Endothelial cell (in vitro differentiated cells): ENCODE measurements around the gene TBL1X. TPM values are rescaled to one million over a fixed set of nuclear protein-coding genes. Genes with fewer than 3 reads are reported as not detected.

ENCODE experiments used
- DNase-seq: peaks from one replicate; pipeline ENCODE4 v3.0.0; 2021; ENCODE audit warnings: low spot score
- H3K27ac Mint-ChIP-seq: one replicate; pipeline ENCODE4 v1.8.0; 2021; ENCODE audit warnings: mixed read lengths, inconsistent platforms; ENCODE audit not compliant: unreplicated experiment
- H3K27me3 Mint-ChIP-seq: one replicate; pipeline ENCODE4 v1.8.0; 2021; ENCODE audit warnings: mild to moderate bottlenecking, moderate library complexity, mixed read lengths, inconsistent platforms; ENCODE audit not compliant: unreplicated experiment
- H3K36me3 Mint-ChIP-seq: one replicate; pipeline ENCODE4 v1.8.0; 2021; ENCODE audit warnings: mild to moderate bottlenecking, low read depth, mixed read lengths, inconsistent platforms; ENCODE audit not compliant: unreplicated experiment
- H3K4me1 Mint-ChIP-seq: one replicate; pipeline ENCODE4 v1.8.0; 2021; ENCODE audit warnings: mild to moderate bottlenecking, mixed read lengths, inconsistent platforms; ENCODE audit not compliant: unreplicated experiment
- H3K4me3 Mint-ChIP-seq: one replicate; pipeline ENCODE4 v1.8.0; 2021; ENCODE audit warnings: mild to moderate bottlenecking, mixed read lengths, inconsistent platforms; ENCODE audit not compliant: unreplicated experiment
- H3K9me3 Mint-ChIP-seq: one replicate; pipeline ENCODE4 v1.8.0; 2021; ENCODE audit warnings: mixed read lengths, inconsistent platforms; ENCODE audit not compliant: unreplicated experiment
- CTCF ChIP-seq: fragments of 200-600 bp; sonication (generic); IDR thresholded peaks from one replicate; pipeline ENCODE4 v1.5.0; 2021; ENCODE audit warnings: antibody characterized with exemption; ENCODE audit not compliant: unreplicated experiment
- total RNA-seq: library from RNA; stranded (reverse); fragmentation: NEBNext Ultra II Directional; extraction: Animal tissue kit (Norgen Biotek cat#: 25700); gene quantifications from one replicate; pipeline ENCODE4 v1.2.1, GENCODE V29; 2021; ENCODE audit not compliant: unreplicated experiment

TBL1X gene
- total RNA-seq, 1 donor from 2014 or later = 19.4 TPM

- DNase-seq = no peak
- no peaks in the 10 kb centered on the region for H3K9me3 Mint-ChIP-seq
- peak overlapping the region; percentile 57 for H3K27ac Mint-ChIP-seq
- no peak overlapping the region for H3K4me3 Mint-ChIP-seq
- peaks cover 24% of the 10 kb centered on the region for H3K4me1 Mint-ChIP-seq
- H3K27me3 Mint-ChIP-seq = peaks cover 7% of the 10 kb centered on the region
- TF ChIP-seq CTCF = no peak
- no peaks in the 10 kb centered on the region for H3K36me3 Mint-ChIP-seq
These were observed 305.5 kb downstream of the TBL1X start for GRCh38 chrX:9770319-9770718.

GRCh38 chrX:9772943-9773342 lies 308.1 kb downstream of the TBL1X start:
- Mint-ChIP-seq H3K4me1 (peaks cover 15% of the 10 kb centered on the region), H3K9me3 (no peaks in the 10 kb centered on the region), H3K4me3 (no peak overlapping the region), H3K27ac (no peak overlapping the region), H3K36me3 (no peaks in the 10 kb centered on the region), H3K27me3 (peaks cover 5% of the 10 kb centered on the region)
- DNase-seq = no peak
- no peak for TF ChIP-seq CTCF

- H3K4me1 Mint-ChIP-seq = peaks cover 13% of the 10 kb centered on the region
- H3K9me3 Mint-ChIP-seq = no peaks in the 10 kb centered on the region
- no peaks in the 10 kb centered on the region for H3K27me3 Mint-ChIP-seq
- H3K4me3 Mint-ChIP-seq = no peak overlapping the region
- no peak for DNase-seq
- no peak for TF ChIP-seq CTCF
- H3K27ac Mint-ChIP-seq = no peak overlapping the region
- no peaks in the 10 kb centered on the region for H3K36me3 Mint-ChIP-seq
These were observed 311.1 kb downstream of the TBL1X start for GRCh38 chrX:9775930-9776329.

- no peak for DNase-seq
- Mint-ChIP-seq H3K4me3 (no peak overlapping the region), H3K36me3 (no peaks in the 10 kb centered on the region), H3K27me3 (peaks cover under 1% of the 10 kb centered on the region), H3K27ac (no peak overlapping the region), H3K4me1 (peaks cover 3% of the 10 kb centered on the region), H3K9me3 (no peaks in the 10 kb centered on the region)
- TF ChIP-seq CTCF = no peak
These were observed 317.1 kb downstream of the TBL1X start for GRCh38 chrX:9781941-9782340.

- no peak for TF ChIP-seq CTCF
- Mint-ChIP-seq H3K27me3 (peaks cover 6% of the 10 kb centered on the region), H3K9me3 (no peaks in the 10 kb centered on the region), H3K36me3 (no peaks in the 10 kb centered on the region), H3K4me1 (peaks cover 9% of the 10 kb centered on the region), H3K4me3 (no peak overlapping the region), H3K27ac (no peak overlapping the region)
- DNase-seq = no peak
These were observed 319.5 kb downstream of the TBL1X start for GRCh38 chrX:9784332-9784731.
